T-cell (primary cell): ENCODE data around the gene SPSB4. TPM values are rescaled to one million over a fixed set of nuclear protein-coding genes. Genes with fewer than 3 reads are reported as not detected.
"Not testable (repeated sequence)": the region's sequence is repeated elsewhere in the genome, so short reads cannot be mapped to it uniquely, and the experiment has no call there.

Experiments used
- ATAC-seq, 4 experiments: fragments of 200-7000 bp in 3 of 4; fragments of 150-1000 bp in 1 of 4; cut with Tn5 transposase; replicated peaks in 1 of 4; 1 replicate in 3 of 4; 2 replicates in 1 of 4; pipeline ENCODE4 v1.10.0; 2021; ENCODE audit warnings: moderate library complexity in 3 of 4, mild to moderate bottlenecking in 2 of 4, moderate number of reproducible peaks in 1 of 4
- CTCF ChIA-PET, 2 donors: fragments of 300-600 bp; sonication (Branson Sonifier 250); formaldehyde crosslinking; loops; one replicate each; lab custom pipeline; 2022; ENCODE audit warnings: antibody characterized with exemption in 2 of 2; lab: Charles Lee
- POLR2A ChIA-PET, 2 donors: fragments of 300-600 bp; sonication (Branson Sonifier 250); formaldehyde crosslinking; loops; one replicate each; lab custom pipeline; 2022; ENCODE audit warnings: antibody characterized with exemption in 2 of 2; lab: Charles Lee
- DNase-seq, 35 experiments: peaks; one replicate each; pipeline versions ENCODE4 v3.0.0 to v3.0.0-alpha.2; 2013 to 2023
- H3K27ac ChIP-seq: one replicate; pipeline ENCODE4 v1.5.1; 2013; ENCODE audit warnings: low read length
- H3K27me3 ChIP-seq, 2 experiments: replicated peaks in 1 of 2; 1 replicate in 1 of 2; 2 replicates in 1 of 2; pipeline versions ENCODE4 v1.6.1 to v1.7.0; 2013; ENCODE audit warnings: low read length in 1 of 2, mixed read lengths in 1 of 2; ENCODE audit not compliant: control insufficient read depth in 2 of 2, insufficient read depth in 2 of 2; ENCODE audit errors: extremely low read depth in 1 of 2
- H3K36me3 ChIP-seq, 2 donors: 1 replicate in 1 of 2; 2 replicates in 1 of 2; pipeline versions ENCODE4 v1.6.1 to v1.7.0; 2013; ENCODE audit warnings: low read length in 1 of 2; ENCODE audit not compliant: control insufficient read depth in 2 of 2, insufficient read depth in 1 of 2; ENCODE audit errors: extremely low read depth in 1 of 2
- H3K4me1 ChIP-seq, 2 experiments: 1 replicate in 1 of 2; 2 replicates in 1 of 2; pipeline versions ENCODE4 v1.6.1 to v1.7.0; 2013; ENCODE audit warnings: low read length in 2 of 2, mixed read lengths in 1 of 2; ENCODE audit not compliant: insufficient read depth in 2 of 2, control insufficient read depth in 1 of 2; ENCODE audit errors: extremely low read depth in 1 of 2
- H3K4me3 ChIP-seq, 2 donors: 1 replicate in 1 of 2; 2 replicates in 1 of 2; pipeline versions ENCODE4 v1.5.1 to v1.7.0; 2013; ENCODE audit warnings: mild to moderate bottlenecking in 2 of 2, low read length in 1 of 2, moderate library complexity in 1 of 2; ENCODE audit not compliant: control insufficient read depth in 1 of 2; ENCODE audit errors: extremely low read depth in 1 of 2
- H3K9me3 ChIP-seq: 2 replicates; pipeline ENCODE4 v1.7.0; 2013
- H3K27ac Mint-ChIP-seq, 2 donors: one replicate each; pipeline ENCODE4 v1.8.0; 2020 to 2021; ENCODE audit warnings: mild to moderate bottlenecking in 2 of 2, mixed read lengths in 2 of 2
- H3K27me3 Mint-ChIP-seq, 2 donors: one replicate each; pipeline ENCODE4 v1.8.0; 2021 to 2022; ENCODE audit warnings: mixed read lengths in 2 of 2
- H3K36me3 Mint-ChIP-seq: one replicate; pipeline ENCODE4 v1.8.0; 2021; ENCODE audit warnings: mixed read lengths
- H3K4me1 Mint-ChIP-seq, 3 donors: one replicate each; pipeline ENCODE4 v1.8.0; 2020 to 2022; ENCODE audit warnings: mixed read lengths in 3 of 3, mild to moderate bottlenecking in 1 of 3
- H3K4me3 Mint-ChIP-seq, 3 donors: one replicate each; pipeline ENCODE4 v1.8.0; 2020 to 2022; ENCODE audit warnings: mild to moderate bottlenecking in 3 of 3, mixed read lengths in 3 of 3, moderate library complexity in 3 of 3
- H3K9me3 Mint-ChIP-seq, 3 donors: one replicate each; pipeline ENCODE4 v1.8.0; 2020 to 2022; ENCODE audit warnings: mixed read lengths in 3 of 3
- whole genome bisulfite sequencing: methylation state at CpG from one replicate; pipeline ENCODE4 v1.1.5; 2013; ENCODE audit warnings: missing lambda C conversion rate; ENCODE audit not compliant: insufficient coverage; 5-methylcytosine and 5-hydroxymethylcytosine counted together
- total RNA-seq, 35 experiments: library from RNA in 6 of 35; stranded (reverse) in 6 of 35; fragments of 120-200 nt in 1 of 35; gene quantifications; one replicate each; pipeline versions ENCODE4 v1.2.1 to v1.2.4 and lab custom pipeline; 2013 to 2026

SPSB4 gene
- total RNA-seq, 5 donors from 2014 or later (not counting 1 experiment from before 2014, with no cell fraction given): not detected

DNA sequence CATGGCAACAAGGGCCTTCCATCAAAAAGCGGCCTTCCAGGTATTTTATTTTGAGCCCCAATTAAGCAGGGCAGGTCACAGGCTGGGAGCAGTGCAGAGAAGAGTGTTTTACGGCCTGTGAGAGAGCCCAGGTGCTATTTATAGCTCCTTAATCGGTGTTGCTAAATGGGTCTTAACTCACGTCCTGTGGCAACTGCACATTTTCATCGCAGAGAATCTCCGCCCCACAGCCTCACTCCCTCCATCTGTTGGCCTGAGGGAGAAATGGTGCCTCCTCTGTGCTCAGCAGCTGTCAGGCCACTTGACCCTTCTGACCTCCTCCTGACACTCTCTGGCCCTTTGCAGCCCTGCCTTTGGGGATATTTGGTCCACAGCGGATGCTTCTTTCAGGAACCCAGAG, 58.6 kb downstream of the SPSB4 start:
- CTCF ChIA-PET: interaction anchor here in 1 of 2 donors (1.2 to 1.3 kb wide), 2 partner anchors 99 to 111 kb away, joined by 3 to 12 read pairs; no protein-coding TSS in a partner anchor
- no peaks in the 10 kb centered on the region for H3K36me3 Mint-ChIP-seq

GRCh38 chr3:141110322-141110721, 59.2 kb downstream of the SPSB4 start:
- H3K9me3 Mint-ChIP-seq: no peaks in the 10 kb centered on the region
- CTCF ChIA-PET: interaction anchor here in 1 of 2 donors (0.6 to 1.2 kb wide), 2 partner anchors 98 to 100 kb away, joined by 3 to 12 read pairs; no protein-coding TSS in a partner anchor

More for the DNA sequence above, 58.6 kb downstream of the SPSB4 start:
- Mint-ChIP-seq H3K9me3 (no peaks in the 10 kb centered on the region), H3K27ac (peak overlapping the region in 1 of 2 donors; percentile 50), H3K4me3 (no peak overlapping the region), H3K4me1 (no peaks in the 10 kb centered on the region), H3K27me3 (peaks cover 0 to 5% of the 10 kb centered on the region in 2 donors)
- ATAC-seq: no peak
- Histone ChIP-seq H3K4me1 (no peaks in the 10 kb centered on the region), H3K27me3 (peaks cover 0 to 10% of the 10 kb centered on the region in 2 experiments), H3K36me3 (no peaks in the 10 kb centered on the region), H3K27ac (no peak overlapping the region), H3K4me3 (no peak overlapping the region), H3K9me3 (no peaks in the 10 kb centered on the region)
- POLR2A ChIA-PET: no interaction called here
- no peak for DNase-seq
- 66% methylated on average over 6 of the region's 7 CpGs for WGBS

GRCh38 chr3:141111364-141112155, 60.4 kb downstream of the SPSB4 start:
- no peak for DNase-seq
- H3K27ac ChIP-seq: no peak overlapping the region
- H3K36me3 ChIP-seq: no peaks in the 10 kb centered on the region
- Mint-ChIP-seq H3K27me3 (peaks cover 0 to 5% of the 10 kb centered on the region in 2 donors), H3K4me1 (no peaks in the 10 kb centered on the region), H3K27ac (no peak overlapping the region), H3K36me3 (no peaks in the 10 kb centered on the region), H3K4me3 (no peak overlapping the region), H3K9me3 (no peaks in the 10 kb centered on the region)
- no peak overlapping the region for H3K4me3 ChIP-seq
- ChIA-PET POLR2A (no interaction called here), CTCF (interaction anchor here in 1 of 2 donors (0.9 kb wide), 1 partner anchor 105 kb away, joined by 3 read pairs; no protein-coding TSS in a partner anchor)
- no peak for ATAC-seq
- no peaks in the 10 kb centered on the region for H3K9me3 ChIP-seq
- 61% methylated on average over 4 of the region's 12 CpGs for WGBS
- no peaks in the 10 kb centered on the region for H3K4me1 ChIP-seq
- H3K27me3 ChIP-seq: peaks cover 0 to 10% of the 10 kb centered on the region in 2 experiments

More at GRCh38 chr3:141110322-141110721, 59.2 kb downstream of the SPSB4 start:
- H3K27ac Mint-ChIP-seq: no peak overlapping the region
- no peaks in the 10 kb centered on the region for H3K4me1 Mint-ChIP-seq
- H3K36me3 ChIP-seq: no peaks in the 10 kb centered on the region
- POLR2A ChIA-PET: no interaction called here
- no peak overlapping the region for H3K4me3 ChIP-seq
- H3K27ac ChIP-seq: no peak overlapping the region
- H3K4me1 ChIP-seq: no peaks in the 10 kb centered on the region
- no peaks in the 10 kb centered on the region for H3K9me3 ChIP-seq
- peaks cover 0 to 10% of the 10 kb centered on the region in 2 experiments for H3K27me3 ChIP-seq
- no peak overlapping the region for H3K4me3 Mint-ChIP-seq
- H3K36me3 Mint-ChIP-seq: no peaks in the 10 kb centered on the region
- peaks cover 0 to 5% of the 10 kb centered on the region in 2 donors for H3K27me3 Mint-ChIP-seq
- DNase-seq: no peak
- no peak for ATAC-seq

- no peaks in the 10 kb centered on the region for H3K36me3 ChIP-seq
- peaks cover 0 to 10% of the 10 kb centered on the region in 2 experiments for H3K27me3 ChIP-seq
- 75% methylated on average over 2 of the region's 3 CpGs for WGBS
- no peaks in the 10 kb centered on the region for H3K9me3 ChIP-seq
- POLR2A ChIA-PET: no interaction called here
- CTCF ChIA-PET: no interaction called here
- no peaks in the 10 kb centered on the region for H3K4me1 ChIP-seq
- H3K27ac ChIP-seq: no peak overlapping the region
- Mint-ChIP-seq H3K36me3 (no peaks in the 10 kb centered on the region), H3K27me3 (peaks cover 0 to 5% of the 10 kb centered on the region in 2 donors), H3K4me1 (no peaks in the 10 kb centered on the region), H3K9me3 (no peaks in the 10 kb centered on the region), H3K4me3 (no peak overlapping the region), H3K27ac (no peak overlapping the region)
- H3K4me3 ChIP-seq: no peak overlapping the region
- DNase-seq: no peak
- ATAC-seq: no peak
Measured at GRCh38 chr3:141112686-141113297, 61.6 kb downstream of the SPSB4 start.

DNA sequence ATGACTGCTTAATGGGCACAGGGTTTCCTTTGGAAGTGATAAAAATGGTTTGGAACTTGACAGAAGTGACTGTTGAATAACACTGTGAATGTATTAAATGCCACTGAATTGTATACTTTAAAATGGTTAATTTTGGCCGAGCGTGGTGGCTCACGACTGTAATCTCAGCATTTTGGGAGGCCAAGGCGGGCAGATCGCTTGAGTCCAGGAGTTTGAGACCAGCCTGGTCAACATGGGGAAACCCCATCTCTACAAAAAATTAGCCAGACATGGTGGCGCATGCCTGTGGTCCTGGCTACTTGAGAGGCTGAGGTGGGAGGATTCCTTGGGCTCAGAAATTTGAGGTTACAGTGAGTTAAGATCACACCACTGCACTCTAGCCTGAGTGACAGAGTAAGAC, 62.5 kb downstream of the SPSB4 start:
- H3K36me3 Mint-ChIP-seq, H3K4me1 ChIP-seq, H3K4me3 Mint-ChIP-seq, H3K4me1 Mint-ChIP-seq, DNase-seq, CTCF ChIA-PET, H3K27ac ChIP-seq, H3K9me3 Mint-ChIP-seq, H3K27ac Mint-ChIP-seq, H3K4me3 ChIP-seq, H3K36me3 ChIP-seq, H3K27me3 Mint-ChIP-seq, ATAC-seq, H3K9me3 ChIP-seq, POLR2A ChIA-PET: not testable (repeated sequence)
- H3K27me3 ChIP-seq: peaks cover 0 to 10% of the 10 kb centered on the region in 2 experiments
- no CpG with 5 or more reads among the region's 6 CpGs for WGBS

DNA sequence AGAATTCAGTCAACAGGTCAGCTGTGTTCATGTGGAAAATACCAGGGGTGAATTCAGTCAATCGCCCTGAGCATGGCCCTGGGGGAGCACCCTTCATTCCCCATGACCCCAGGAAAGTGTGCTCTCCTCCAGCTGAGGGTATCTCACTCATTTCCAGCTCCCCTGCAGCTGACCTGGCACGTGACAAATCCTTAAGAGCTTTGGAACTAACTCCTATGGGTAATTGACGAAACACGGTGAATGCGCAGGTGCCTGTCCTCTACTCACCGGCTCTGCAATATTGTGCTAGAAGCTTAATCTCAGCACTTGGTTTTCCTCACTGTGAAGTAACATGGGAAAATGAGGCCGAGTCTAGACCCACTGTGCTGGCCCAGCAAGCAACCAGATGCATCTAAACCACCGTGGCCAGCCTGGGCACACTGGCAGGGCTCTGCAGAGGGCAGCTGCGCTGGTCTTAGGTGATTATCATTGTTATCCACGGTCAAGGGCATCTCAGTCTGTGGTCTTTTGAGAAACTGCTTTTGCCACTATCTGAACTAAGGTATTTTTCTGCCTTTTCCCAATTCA, 63.1 kb downstream of the SPSB4 start:
- no peak overlapping the region for H3K4me3 Mint-ChIP-seq
- WGBS: 49% methylated on average over 4 of the region's 10 CpGs
- H3K27ac Mint-ChIP-seq: no peak overlapping the region
- no peak for ATAC-seq
- H3K27me3 Mint-ChIP-seq: peaks cover 0 to 5% of the 10 kb centered on the region in 2 donors
- no peak for DNase-seq
- peaks cover 0 to 10% of the 10 kb centered on the region in 2 experiments for H3K27me3 ChIP-seq
- H3K4me1 ChIP-seq: no peaks in the 10 kb centered on the region
- no peaks in the 10 kb centered on the region for H3K9me3 Mint-ChIP-seq
- no peak overlapping the region for H3K4me3 ChIP-seq
- POLR2A ChIA-PET: interaction anchor here in 1 of 2 donors (0.5 kb wide), 1 partner anchor 229 kb away, joined by 4 read pairs; no protein-coding TSS in a partner anchor
- H3K4me1 Mint-ChIP-seq: no peaks in the 10 kb centered on the region
- CTCF ChIA-PET: no interaction called here
- H3K36me3 Mint-ChIP-seq: no peaks in the 10 kb centered on the region
- H3K9me3 ChIP-seq: no peaks in the 10 kb centered on the region
- no peak overlapping the region for H3K27ac ChIP-seq
- H3K36me3 ChIP-seq: no peaks in the 10 kb centered on the region
